ENCODE results near the gene GPRC6A.

The GPRC6A gene, protein sequence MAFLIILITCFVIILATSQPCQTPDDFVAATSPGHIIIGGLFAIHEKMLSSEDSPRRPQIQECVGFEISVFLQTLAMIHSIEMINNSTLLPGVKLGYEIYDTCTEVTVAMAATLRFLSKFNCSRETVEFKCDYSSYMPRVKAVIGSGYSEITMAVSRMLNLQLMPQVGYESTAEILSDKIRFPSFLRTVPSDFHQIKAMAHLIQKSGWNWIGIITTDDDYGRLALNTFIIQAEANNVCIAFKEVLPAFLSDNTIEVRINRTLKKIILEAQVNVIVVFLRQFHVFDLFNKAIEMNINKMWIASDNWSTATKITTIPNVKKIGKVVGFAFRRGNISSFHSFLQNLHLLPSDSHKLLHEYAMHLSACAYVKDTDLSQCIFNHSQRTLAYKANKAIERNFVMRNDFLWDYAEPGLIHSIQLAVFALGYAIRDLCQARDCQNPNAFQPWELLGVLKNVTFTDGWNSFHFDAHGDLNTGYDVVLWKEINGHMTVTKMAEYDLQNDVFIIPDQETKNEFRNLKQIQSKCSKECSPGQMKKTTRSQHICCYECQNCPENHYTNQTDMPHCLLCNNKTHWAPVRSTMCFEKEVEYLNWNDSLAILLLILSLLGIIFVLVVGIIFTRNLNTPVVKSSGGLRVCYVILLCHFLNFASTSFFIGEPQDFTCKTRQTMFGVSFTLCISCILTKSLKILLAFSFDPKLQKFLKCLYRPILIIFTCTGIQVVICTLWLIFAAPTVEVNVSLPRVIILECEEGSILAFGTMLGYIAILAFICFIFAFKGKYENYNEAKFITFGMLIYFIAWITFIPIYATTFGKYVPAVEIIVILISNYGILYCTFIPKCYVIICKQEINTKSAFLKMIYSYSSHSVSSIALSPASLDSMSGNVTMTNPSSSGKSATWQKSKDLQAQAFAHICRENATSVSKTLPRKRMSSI

DNA sequence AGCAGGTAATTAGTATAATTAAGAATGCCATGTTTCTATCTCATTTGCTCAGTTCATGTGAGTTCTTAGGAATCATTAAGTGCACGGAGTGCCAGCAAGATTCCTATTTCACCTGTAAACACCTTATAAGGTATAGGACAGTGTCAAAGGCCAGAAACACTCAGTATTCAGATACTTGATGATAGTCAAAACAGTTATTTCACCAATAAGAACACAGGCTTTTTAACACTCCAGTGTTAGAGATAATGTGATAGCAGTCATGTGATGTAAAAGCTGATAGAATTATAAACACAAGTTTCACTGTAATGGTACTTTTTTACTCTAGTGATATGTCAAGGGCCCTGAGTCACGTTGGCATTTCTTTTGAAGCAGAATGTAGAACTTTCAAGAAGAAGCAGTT, at the start of gene GPRC6A:
Gene GPRC6A, minus strand, starts transcription at position 101 of the 400 bp plus-strand sequence. Its CDS starts 70 bp downstream, at position 31.
- H3K4me3 ChIP-seq (ENCODE audit: low read depth, low read length) = no peak within 1 kb of the TSS
- DNase-seq (ENCODE audit: low read depth) = no peak
- TF ChIP-seq, protein P1, sequence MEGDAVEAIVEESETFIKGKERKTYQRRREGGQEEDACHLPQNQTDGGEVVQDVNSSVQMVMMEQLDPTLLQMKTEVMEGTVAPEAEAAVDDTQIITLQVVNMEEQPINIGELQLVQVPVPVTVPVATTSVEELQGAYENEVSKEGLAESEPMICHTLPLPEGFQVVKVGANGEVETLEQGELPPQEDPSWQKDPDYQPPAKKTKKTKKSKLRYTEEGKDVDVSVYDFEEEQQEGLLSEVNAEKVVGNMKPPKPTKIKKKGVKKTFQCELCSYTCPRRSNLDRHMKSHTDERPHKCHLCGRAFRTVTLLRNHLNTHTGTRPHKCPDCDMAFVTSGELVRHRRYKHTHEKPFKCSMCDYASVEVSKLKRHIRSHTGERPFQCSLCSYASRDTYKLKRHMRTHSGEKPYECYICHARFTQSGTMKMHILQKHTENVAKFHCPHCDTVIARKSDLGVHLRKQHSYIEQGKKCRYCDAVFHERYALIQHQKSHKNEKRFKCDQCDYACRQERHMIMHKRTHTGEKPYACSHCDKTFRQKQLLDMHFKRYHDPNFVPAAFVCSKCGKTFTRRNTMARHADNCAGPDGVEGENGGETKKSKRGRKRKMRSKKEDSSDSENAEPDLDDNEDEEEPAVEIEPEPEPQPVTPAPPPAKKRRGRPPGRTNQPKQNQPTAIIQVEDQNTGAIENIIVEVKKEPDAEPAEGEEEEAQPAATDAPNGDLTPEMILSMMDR (IDR thresholded peaks at IDR 0.05; ENCODE audit: insufficient read depth, low read depth, low read length, missing control alignments) = no peak

DNA sequence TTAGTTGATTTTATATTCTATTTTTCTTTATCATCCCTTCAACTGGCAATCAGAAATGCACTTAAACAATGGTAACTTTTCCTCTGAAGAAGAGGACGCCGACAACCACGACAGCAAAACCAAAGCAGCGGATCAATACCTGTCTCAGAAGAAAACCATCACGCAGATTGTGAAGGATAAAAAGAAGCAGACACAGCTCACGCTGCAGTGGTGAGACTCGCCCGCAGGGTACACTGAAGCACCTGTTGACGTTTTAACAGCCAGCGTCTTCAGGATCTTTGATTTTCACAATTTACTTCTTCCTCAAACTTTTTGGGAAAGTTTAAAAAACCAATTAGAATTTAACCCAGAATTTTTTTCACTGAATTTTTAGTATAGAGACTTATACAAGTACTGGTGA, 48.9 kb upstream of the GPRC6A start:
- TF ChIP-seq, protein P1 (IDR thresholded peaks at IDR 0.05; ENCODE audit: insufficient read depth, low read depth, low read length, missing control alignments) = no peak
- no peak for DNase-seq (ENCODE audit: low read depth)
- H3K4me3 ChIP-seq (ENCODE audit: low read depth, low read length) = no peak overlapping the region

DNA sequence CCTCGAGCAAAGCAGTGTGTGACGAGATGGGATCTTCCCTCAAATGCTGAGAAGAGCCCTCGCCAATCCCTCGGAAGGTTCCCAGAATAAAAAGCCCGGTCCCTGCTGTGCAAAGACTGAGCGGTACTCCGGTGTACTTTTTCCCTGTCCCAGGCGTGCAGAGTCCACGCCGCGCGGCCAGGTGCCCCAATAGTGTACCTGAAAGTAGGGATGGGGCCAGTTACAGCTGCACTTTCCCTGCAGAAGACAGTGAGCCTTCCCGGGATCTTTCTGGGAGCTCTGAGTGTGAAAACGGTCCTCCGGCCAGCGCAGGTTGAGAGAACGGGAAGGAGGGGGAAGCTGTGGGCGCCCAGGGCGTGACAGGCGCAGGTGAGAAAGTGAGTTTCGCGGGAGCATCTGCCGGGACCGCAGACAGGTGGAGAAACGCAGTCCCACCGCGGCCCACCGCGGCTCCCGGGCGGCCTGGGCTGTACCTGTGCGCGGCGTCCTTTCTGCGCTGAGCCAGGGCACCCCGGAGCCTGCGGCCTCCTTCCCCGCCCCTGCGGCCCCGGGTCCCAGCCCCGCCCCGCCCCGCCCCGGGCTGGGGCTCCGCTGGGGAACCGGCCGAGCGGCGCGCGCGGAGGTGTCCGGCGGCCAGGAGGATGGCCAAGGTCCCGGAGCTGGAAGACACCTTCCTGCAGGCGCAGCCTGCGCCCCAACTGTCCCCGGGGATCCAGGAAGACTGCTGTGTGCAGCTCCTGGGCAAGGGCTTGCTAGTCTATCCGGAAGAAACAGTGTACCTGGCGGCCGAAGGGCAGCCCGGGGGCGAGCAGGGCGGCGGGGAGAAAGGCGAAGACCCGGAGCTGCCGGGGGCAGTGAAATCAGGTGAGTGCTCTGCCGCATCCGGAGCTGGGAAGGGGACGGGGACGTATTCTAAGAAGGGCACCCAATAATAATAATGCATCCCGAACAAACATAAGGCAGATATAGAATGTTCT, 48.0 kb upstream of the GPRC6A start, which contains the start of gene RFX6:
Gene RFX6, plus strand, starts transcription at position 608 of the 977 bp plus-strand sequence. Its CDS starts 34 bp downstream, at position 642.
- no peak for DNase-seq (ENCODE audit: low read depth)
- TF ChIP-seq, protein P1 (IDR thresholded peaks at IDR 0.05; ENCODE audit: insufficient read depth, low read depth, low read length, missing control alignments) = no peak
- H3K4me3 ChIP-seq (ENCODE audit: low read depth, low read length) = no peak within 1 kb of the TSS

DNA sequence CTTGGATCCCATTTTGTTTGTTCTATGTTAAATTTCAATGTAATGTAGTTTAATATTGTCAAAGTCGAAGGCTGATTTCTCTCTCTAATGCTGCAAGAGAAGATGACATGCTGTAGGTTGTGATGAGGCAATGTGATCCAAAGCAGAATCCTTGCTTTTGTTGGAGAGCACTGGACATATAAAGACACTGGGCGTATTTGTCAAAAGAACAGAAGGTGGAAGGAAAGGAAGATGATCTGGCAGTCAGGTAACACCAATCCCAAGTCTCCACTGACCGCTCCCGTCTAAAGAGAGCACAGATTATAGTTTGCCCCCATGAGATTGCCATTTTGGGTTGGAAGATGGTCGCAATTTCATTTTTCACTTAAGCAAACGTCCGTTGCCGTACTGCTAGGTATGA, 47.2 kb upstream of the GPRC6A start:
- DNase-seq (ENCODE audit: low read depth) = no peak
- TF ChIP-seq, protein P1 (IDR thresholded peaks at IDR 0.05; ENCODE audit: insufficient read depth, low read depth, low read length, missing control alignments) = no peak
- H3K4me3 ChIP-seq (ENCODE audit: low read depth, low read length) = no peak overlapping the region

DNA sequence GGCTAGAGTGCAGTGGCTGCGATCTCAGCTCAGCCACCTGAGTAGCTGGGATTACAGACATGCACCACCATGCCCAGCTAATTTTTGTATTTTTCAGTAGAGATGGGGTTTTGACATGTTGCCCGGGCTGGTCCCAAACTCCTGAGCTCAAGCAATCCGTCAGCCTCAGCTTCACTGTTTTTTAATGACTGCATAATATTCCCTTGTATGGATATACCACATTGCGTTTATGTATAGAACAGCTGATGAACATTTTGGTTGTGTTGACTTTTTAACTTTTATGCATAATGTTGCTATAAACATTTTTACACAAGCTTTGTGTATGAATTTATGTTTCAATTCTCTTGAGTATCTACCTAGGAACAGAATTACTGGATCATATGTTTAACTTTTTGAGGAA, 43.9 kb upstream of the GPRC6A start:
- H3K4me3 ChIP-seq (ENCODE audit: low read depth, low read length) = no peak overlapping the region
- TF ChIP-seq, protein P1 (IDR thresholded peaks at IDR 0.05; ENCODE audit: insufficient read depth, low read depth, low read length, missing control alignments) = no peak
- DNase-seq (ENCODE audit: low read depth) = no peak

All from GM12865 (cell line).